Heart left ventricle (tissue), 13 donors: ENCODE data around the gene PAX6.

Experiments
- POLR2A ChIP-seq, 2 donors: fragments of 450-650 bp; IDR thresholded peaks; one replicate each; pipeline ENCODE4 v1.6.1; 2017; ENCODE audit warnings: antibody characterized with exemption in 2 of 2, mild to moderate bottlenecking in 2 of 2, moderate library complexity in 2 of 2
- TF ChIP-seq, protein P1 (sequence below), 12 donors: fragments of 200-600 bp; sonication (generic) in 4 of 12; IDR thresholded peaks; one replicate each; pipeline versions ENCODE4 v1.5.0 to v1.8.0; 2018 to 2022; ENCODE audit warnings: antibody characterized with exemption in 12 of 12, mild to moderate bottlenecking in 5 of 12
- donor health status: ischemic (EF 13 %, LVEDD 7.1; RV severe dilation, severe dysfunction).
- donor health status: DM: no; HTN: yes; CAD: no.
- donor health status: DM: no; HTN: no; CAD: no.
- donor health status: ischemic (EF 25% LVEDD 6.9; RV normal size, moderate dysfunction).
- donor health status: ischemic (EF 25% LVEDD 5.7; RV mildly dilated, moderate dysfunction).
- donor health status: ischemic (EF 35%, LVEDD 5.7; RV mildly dilated, moderate dysfunction).
- donor health status: nonischemic (EF 11% LVEDD 7.7; RV severe dilation, severe dysfunction).
- donor health status: DM: yes; HTN: yes; CAD: no.
- donor health status: PGD.
- donor health status: ischemic (EF 29% LVEDD 5.4; RV normal size, mild dysfunction).
- donor health status: nonischemic (EF 23%, LVEDD 6.1; RV moderate dilation, normal function).

DNA sequence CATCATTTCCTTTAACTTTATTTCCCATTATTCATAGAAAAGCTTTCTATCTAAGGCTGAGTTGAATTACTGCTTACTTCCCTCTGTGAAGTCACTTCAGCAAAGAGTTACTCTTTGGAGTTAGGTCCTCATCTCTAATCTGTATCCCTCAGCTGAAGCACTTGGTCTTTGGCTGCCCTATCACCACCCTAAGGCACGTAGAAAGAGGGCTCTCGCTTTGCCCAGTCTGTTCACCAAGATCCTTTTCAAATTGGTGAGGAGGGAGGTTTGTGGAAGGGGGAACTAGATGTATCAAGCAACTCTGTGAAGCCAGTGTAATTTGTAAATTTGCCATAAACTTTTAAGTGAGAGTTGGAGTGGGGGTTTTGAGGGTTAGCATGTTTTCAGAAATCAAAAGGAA lies 43.4 kb downstream of the PAX6 start:
- TF ChIP-seq, protein P1, sequence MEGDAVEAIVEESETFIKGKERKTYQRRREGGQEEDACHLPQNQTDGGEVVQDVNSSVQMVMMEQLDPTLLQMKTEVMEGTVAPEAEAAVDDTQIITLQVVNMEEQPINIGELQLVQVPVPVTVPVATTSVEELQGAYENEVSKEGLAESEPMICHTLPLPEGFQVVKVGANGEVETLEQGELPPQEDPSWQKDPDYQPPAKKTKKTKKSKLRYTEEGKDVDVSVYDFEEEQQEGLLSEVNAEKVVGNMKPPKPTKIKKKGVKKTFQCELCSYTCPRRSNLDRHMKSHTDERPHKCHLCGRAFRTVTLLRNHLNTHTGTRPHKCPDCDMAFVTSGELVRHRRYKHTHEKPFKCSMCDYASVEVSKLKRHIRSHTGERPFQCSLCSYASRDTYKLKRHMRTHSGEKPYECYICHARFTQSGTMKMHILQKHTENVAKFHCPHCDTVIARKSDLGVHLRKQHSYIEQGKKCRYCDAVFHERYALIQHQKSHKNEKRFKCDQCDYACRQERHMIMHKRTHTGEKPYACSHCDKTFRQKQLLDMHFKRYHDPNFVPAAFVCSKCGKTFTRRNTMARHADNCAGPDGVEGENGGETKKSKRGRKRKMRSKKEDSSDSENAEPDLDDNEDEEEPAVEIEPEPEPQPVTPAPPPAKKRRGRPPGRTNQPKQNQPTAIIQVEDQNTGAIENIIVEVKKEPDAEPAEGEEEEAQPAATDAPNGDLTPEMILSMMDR (IDR thresholded peaks at IDR 0.05), result no peak
- no peak for TF ChIP-seq POLR2A (IDR thresholded peaks at IDR 0.05)
